Nephron progenitor cell (in vitro differentiated cells): ENCODE results near the gene LRRC8E.

ENCODE experiments used
- DNase-seq: peaks from one replicate; pipeline ENCODE4 v3.0.0; 2021
- H3K27ac Mint-ChIP-seq: 2 replicates; pipeline ENCODE4 v1.8.0; 2021; ENCODE audit warnings: mild to moderate bottlenecking, moderate library complexity, mixed read lengths
- H3K27me3 Mint-ChIP-seq: 2 replicates; pipeline ENCODE4 v1.8.0; 2021; ENCODE audit warnings: mild to moderate bottlenecking, low read depth, mixed read lengths; ENCODE audit not compliant: poor library complexity
- H3K36me3 Mint-ChIP-seq: 2 replicates; pipeline ENCODE4 v1.8.0; 2021; ENCODE audit warnings: low read depth, mixed read lengths
- H3K4me1 Mint-ChIP-seq: 2 replicates; pipeline ENCODE4 v1.8.0; 2021; ENCODE audit warnings: mixed read lengths
- H3K4me3 Mint-ChIP-seq: 2 replicates; pipeline ENCODE4 v1.8.0; 2021; ENCODE audit warnings: mild to moderate bottlenecking, moderate library complexity, mixed read lengths
- H3K9me3 Mint-ChIP-seq: 2 replicates; pipeline ENCODE4 v1.8.0; 2021; ENCODE audit warnings: mild to moderate bottlenecking, moderate library complexity, mixed read lengths
- TF ChIP-seq, protein P1 (sequence below): fragments of 200-600 bp; sonication (generic); IDR thresholded peaks from 2 replicates; pipeline ENCODE4 v1.5.0; 2021; ENCODE audit warnings: antibody characterized with exemption

Gene LRRC8E

DNA sequence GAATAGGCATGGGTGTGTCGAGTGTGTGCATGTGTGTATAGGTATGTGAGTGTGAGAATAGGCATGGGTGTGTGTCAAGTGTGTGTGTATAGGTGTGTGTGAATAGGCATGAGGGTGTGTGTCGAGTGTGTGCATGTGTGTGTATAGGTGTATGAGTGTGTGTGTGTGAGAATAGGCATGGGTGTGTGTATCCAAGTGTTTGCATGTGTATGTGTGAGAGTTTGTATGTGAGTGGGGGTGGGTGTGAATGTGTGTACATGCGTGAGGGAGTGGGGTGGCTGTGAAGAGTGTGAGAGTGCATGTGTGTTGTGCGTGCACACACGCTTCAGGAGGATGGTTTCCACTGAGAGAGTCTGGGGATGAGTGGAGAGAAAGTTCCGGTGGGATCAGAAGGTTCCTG lies 44.8 kb upstream of the LRRC8E start:
- no peaks in the 10 kb centered on the region for H3K9me3 Mint-ChIP-seq
- H3K4me3 Mint-ChIP-seq = no peak overlapping the region
- H3K4me1 Mint-ChIP-seq = no peaks in the 10 kb centered on the region
- no peak overlapping the region for H3K27ac Mint-ChIP-seq
- TF ChIP-seq, protein P1, sequence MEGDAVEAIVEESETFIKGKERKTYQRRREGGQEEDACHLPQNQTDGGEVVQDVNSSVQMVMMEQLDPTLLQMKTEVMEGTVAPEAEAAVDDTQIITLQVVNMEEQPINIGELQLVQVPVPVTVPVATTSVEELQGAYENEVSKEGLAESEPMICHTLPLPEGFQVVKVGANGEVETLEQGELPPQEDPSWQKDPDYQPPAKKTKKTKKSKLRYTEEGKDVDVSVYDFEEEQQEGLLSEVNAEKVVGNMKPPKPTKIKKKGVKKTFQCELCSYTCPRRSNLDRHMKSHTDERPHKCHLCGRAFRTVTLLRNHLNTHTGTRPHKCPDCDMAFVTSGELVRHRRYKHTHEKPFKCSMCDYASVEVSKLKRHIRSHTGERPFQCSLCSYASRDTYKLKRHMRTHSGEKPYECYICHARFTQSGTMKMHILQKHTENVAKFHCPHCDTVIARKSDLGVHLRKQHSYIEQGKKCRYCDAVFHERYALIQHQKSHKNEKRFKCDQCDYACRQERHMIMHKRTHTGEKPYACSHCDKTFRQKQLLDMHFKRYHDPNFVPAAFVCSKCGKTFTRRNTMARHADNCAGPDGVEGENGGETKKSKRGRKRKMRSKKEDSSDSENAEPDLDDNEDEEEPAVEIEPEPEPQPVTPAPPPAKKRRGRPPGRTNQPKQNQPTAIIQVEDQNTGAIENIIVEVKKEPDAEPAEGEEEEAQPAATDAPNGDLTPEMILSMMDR = no peak
- no peak for DNase-seq
- H3K36me3 Mint-ChIP-seq = no peaks in the 10 kb centered on the region
- peaks cover 17% of the 10 kb centered on the region for H3K27me3 Mint-ChIP-seq

DNA sequence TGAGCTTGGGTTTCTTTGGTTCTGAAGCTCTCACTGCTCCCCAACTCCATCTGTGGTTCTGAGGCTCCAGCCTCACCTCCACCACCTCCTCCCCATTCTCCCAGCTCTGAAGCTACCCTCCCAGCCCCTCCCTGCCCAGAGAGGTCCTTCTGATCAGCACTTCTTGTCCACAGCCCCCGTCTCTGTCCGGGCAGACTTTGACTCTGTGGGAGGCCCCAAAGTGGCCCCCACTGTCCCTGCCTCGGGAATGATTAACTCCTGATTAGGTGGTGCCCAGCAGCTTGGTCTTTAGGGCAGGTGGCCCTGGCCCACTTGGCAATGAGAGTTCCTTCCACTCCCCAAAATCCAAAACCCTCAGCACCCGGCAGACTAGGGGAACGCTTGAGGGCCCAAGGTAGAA lies 43.9 kb upstream of the LRRC8E start:
- Mint-ChIP-seq H3K27ac (no peak overlapping the region), H3K9me3 (no peaks in the 10 kb centered on the region), H3K4me1 (no peaks in the 10 kb centered on the region), H3K4me3 (no peak overlapping the region), H3K27me3 (peaks cover 14% of the 10 kb centered on the region), H3K36me3 (no peaks in the 10 kb centered on the region)
- no peak for DNase-seq
- TF ChIP-seq, protein P1 = no peak

DNA sequence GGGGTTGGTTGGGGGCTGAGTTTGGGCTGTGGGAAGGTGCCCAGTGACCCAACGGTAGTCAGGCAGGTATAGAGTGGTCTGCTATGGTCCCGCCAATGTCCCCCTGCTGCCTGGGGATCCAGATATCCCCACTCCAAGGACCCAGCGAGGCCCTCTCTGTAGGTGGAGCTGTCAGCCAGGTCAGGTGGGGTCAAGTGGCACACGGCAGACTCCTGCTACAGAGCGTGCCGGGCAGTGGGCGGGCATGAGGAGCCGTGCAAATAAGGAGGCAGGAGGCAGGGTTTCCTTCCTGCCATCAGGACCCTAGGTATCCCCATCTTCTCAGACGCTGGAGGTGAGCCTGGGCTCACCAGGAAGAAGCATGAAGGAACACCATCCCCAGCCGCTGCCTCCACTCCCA lies 43.4 kb upstream of the LRRC8E start:
- Mint-ChIP-seq H3K9me3 (no peaks in the 10 kb centered on the region), H3K4me1 (no peaks in the 10 kb centered on the region), H3K36me3 (no peaks in the 10 kb centered on the region), H3K27ac (no peak overlapping the region), H3K4me3 (no peak overlapping the region), H3K27me3 (peaks cover 13% of the 10 kb centered on the region)
- DNase-seq = no peak
- TF ChIP-seq, protein P1 = no peak

DNA sequence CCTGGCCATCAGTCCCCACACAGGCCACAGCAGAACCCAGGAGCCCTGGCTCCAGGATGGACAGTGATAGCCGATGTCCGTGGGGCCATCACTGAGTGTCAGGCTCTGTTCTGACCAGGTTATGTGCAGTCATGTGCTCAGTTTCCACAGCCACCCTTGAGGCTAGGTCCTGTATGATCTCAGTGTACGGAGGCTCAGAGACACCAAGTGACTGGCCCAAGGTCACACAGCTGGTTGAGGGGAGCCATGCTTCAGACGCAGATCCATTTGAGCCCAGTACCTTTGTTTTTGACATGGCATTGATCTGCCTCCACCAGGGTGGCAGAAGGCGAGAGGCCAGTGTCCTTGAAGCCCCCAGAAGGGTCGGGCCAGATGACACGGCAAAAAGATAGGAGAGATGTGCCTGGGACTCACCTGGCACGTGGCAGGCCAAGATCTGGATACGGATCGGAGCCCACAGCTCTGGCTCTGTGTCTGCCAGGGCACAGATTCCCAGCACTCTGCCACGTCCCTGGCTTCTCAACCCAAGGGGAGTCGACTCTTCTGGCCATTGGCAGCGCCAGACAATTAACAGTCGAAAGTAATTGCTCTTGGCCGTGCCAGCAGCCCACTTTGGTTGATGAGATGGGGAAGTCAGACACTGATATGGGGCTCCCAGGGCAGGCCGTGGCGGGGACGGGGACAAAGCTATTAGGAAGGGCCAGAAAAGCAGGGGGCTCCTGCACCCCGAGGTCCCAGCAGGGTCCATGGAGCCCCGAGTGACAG lies 42.7 kb upstream of the LRRC8E start:
- H3K27ac Mint-ChIP-seq = no peak overlapping the region
- H3K4me1 Mint-ChIP-seq = no peaks in the 10 kb centered on the region
- no peaks in the 10 kb centered on the region for H3K9me3 Mint-ChIP-seq
- no peaks in the 10 kb centered on the region for H3K36me3 Mint-ChIP-seq
- no peak for DNase-seq
- H3K4me3 Mint-ChIP-seq = no peak overlapping the region
- H3K27me3 Mint-ChIP-seq = peaks cover 10% of the 10 kb centered on the region
- TF ChIP-seq, protein P1 = no peak

DNA sequence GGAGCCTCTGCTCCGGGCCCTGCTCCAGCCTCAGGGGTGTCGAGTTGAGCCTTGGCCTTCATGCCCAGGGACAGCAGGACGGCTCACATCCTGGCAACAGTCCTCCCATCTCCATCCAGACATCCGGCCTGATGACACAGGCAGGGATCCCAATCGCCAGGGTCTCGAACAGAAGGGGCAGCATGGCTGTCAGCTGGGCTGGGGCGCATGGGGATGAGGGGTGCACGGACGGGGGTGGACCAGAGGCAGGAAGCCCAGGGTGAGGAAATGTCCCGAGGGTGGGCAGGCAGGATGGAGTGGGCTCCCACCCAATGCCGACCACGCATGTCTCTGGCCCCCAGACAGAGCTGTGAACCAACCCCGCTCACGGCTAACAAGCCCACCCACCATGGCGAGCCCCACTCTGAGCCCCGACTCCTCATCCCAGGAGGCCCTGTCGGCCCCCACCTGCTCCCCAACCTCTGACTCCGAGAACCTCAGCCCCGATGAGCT lies 42.1 kb upstream of the LRRC8E start:
- no peak overlapping the region for H3K27ac Mint-ChIP-seq
- no peak overlapping the region for H3K4me3 Mint-ChIP-seq
- H3K4me1 Mint-ChIP-seq = no peaks in the 10 kb centered on the region
- DNase-seq = no peak
- no peaks in the 10 kb centered on the region for H3K36me3 Mint-ChIP-seq
- H3K9me3 Mint-ChIP-seq = no peaks in the 10 kb centered on the region
- TF ChIP-seq, protein P1 = no peak
- H3K27me3 Mint-ChIP-seq = peaks cover 4% of the 10 kb centered on the region

DNA sequence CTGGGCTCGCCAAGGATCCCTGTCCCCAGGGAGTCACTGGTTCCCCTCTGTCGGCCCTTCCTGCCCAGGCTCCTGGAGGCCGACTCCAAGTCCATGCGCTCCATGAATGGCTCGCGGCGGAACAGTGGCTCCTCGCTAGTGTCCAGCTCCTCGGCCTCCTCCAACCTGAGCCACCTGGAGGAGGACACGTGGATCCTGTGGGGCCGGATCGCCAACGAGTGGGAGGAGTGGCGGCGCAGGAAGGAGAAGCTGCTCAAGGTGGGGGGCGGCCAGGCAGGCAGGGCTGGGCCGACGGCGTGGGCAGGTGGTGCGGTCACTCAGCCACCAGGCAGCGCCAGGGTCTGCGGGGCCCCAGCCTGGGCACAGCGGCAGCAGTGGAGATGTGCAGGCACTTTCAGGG lies 40.6 kb upstream of the LRRC8E start:
- Mint-ChIP-seq H3K9me3 (no peaks in the 10 kb centered on the region), H3K27ac (no peak overlapping the region), H3K4me1 (no peaks in the 10 kb centered on the region), H3K36me3 (no peaks in the 10 kb centered on the region), H3K27me3 (peaks cover 3% of the 10 kb centered on the region), H3K4me3 (no peak overlapping the region)
- DNase-seq = no peak
- TF ChIP-seq, protein P1 = no peak
